Pancreas (tissue), 10 donors: ENCODE measurements around the gene ITFG1. TPM values are rescaled to one million over a fixed set of nuclear protein-coding genes. Genes with fewer than 3 reads are reported as not detected.

Experiments
- ATAC-seq, 4 donors: fragments of 200-7000 bp; cut with Tn5 transposase; one replicate each; pipeline versions ENCODE4 v1.8.0 to v1.9.1; 2020; ENCODE audit warnings: mild to moderate bottlenecking in 4 of 4, moderate library complexity in 4 of 4
- DNase-seq, 6 donors: peaks; one replicate each; pipeline ENCODE4 v3.0.0-alpha.2; 2020
- FAIRE-seq: peaks from 2 replicates; lab custom pipeline; 2012; peaks lifted over from hg19 to GRCh38; lab: Jason Lieb, UNC
- H3K27ac ChIP-seq, 4 donors: fragments of 200-600 bp; sonication (generic); 1 replicate in 3 of 4; 2 replicates in 1 of 4; pipeline versions ENCODE4 v1.5.0 to v1.8.0; 2020
- H3K27me3 ChIP-seq, 4 donors: fragments of 200-600 bp; one replicate each; pipeline ENCODE4 v1.8.0; 2021
- H3K36me3 ChIP-seq, 3 donors: fragments of 200-600 bp; sonication (generic) in 1 of 3; one replicate each; pipeline versions ENCODE4 v1.5.0 to v1.8.0; 2020 to 2021
- H3K4me1 ChIP-seq, 3 donors: fragments of 200-600 bp; one replicate each; pipeline ENCODE4 v1.8.0; 2021
- H3K4me3 ChIP-seq, 4 donors: fragments of 200-600 bp; sonication (generic) in 2 of 4; one replicate each; pipeline versions ENCODE4 v1.5.0 to v1.8.0; 2020 to 2021
- H3K9me3 ChIP-seq, 4 donors: fragments of 200-600 bp; one replicate each; pipeline ENCODE4 v1.8.0; 2021
- CTCF ChIP-seq, 4 donors: fragments of 200-600 bp; sonication (generic) in 3 of 4; IDR thresholded peaks; one replicate each; pipeline versions ENCODE4 v1.5.0 to v1.8.0; 2021; ENCODE audit warnings: antibody characterized with exemption in 4 of 4
- WGBS, 2 donors: extraction: QIAGEN DNeasy Blood & Tissue Kit; methylation state at CpG; one replicate each; pipeline ENCODE4 v1.1.7; 2013; 5-methylcytosine and 5-hydroxymethylcytosine counted together
- intact Hi-C, 3 donors: fragments of 100-400 bp; cut with DNase I; formaldehyde crosslinking; loops; one replicate each; pipeline versions ENCODE4 v1.11.1 to v1.14.2; 2022
- polyA plus RNA-seq, 2 donors: library from polyadenylated mRNA; stranded (reverse); fragments of 200-250 nt; gene quantifications; one replicate each; pipeline ENCODE4 v1.2.3, GENCODE V29; 2013
- total RNA-seq, 6 donors: library from RNA; stranded (reverse); fragmentation: NEBNext Ultra II Directional in 4 of 6; extraction: Animal tissue kit (Norgen Biotek cat#: 25700) in 4 of 6; gene quantifications; one replicate each; pipeline versions ENCODE4 v1.2.1 to v1.2.4, GENCODE V29; 2021 to 2023
- donor health status: healthy with polysubstance abuse.
- donor health status: DM: no; HTN: no; CAD: no; lungs with moderate emphysema.
- donor health status: DM: no; HTN: no; CAD: no.
- donor health status: control.
- donor health status: control.
- donor health status: Bipolar disorder and iron deficiency.
- donor health status: DM: yes; HTN: yes; CAD: no.
- donor health status: DM: no; HTN: no; CAD: no.
- donor health status: DM: no; HTN: no; CAD: no.
- donor health status: DM: yes; HTN: yes; CAD: no.

ITFG1 gene
- total and polyA plus RNA-seq, 8 donors: 5.9 to 33.9 (median 21.2) TPM

DNA sequence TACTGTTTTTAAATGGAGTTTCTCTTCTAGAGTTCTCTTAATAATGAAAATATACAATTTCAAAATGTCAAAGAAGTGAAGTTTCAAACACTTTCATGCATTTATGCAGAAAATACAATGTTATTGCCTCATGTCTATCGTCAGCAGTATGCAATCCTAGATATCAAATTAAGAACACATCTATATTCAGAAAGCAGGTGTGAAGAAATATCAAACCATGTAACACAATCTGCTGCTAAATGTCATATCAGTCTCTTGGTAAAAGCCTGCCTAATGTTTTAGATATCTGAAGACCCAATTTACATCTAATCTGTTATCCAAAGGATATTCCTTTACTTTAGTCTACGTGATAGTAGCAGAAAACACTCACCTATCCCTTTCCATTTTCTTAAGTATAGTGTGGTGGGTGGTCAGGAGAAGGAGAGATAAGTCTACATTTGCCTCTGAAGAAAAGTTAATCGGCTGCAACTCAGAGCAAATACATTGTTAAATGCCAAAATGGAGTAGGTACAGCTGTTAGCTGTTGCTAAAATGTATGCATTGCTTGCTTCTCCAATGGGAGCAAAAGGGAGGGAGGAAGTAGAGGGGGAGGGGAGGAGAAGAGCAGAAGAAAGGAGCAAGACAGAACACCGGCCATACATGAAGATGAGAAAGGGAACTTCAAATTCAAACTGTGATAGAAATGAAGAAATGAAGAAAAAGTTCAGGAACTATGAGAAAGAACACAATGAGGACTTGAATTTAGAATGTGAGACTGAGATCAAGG lies 64.9 kb downstream of the ITFG1 start:
- DNase-seq (no peak), ATAC-seq (no peak), FAIRE-seq (no peak)
- Histone ChIP-seq H3K27me3 (no peaks in the 10 kb centered on the region), H3K36me3 (no peaks in the 10 kb centered on the region), H3K4me3 (no peak overlapping the region), H3K27ac (no peak overlapping the region), H3K9me3 (no peaks in the 10 kb centered on the region), H3K4me1 (no peaks in the 10 kb centered on the region)
- no peak for TF ChIP-seq CTCF (IDR thresholded peaks at IDR 0.05)
- intact Hi-C loops: no loop called here
- 90 to 91% methylated on average over 4 of the region's 4 CpGs for WGBS, 2 donors

DNA sequence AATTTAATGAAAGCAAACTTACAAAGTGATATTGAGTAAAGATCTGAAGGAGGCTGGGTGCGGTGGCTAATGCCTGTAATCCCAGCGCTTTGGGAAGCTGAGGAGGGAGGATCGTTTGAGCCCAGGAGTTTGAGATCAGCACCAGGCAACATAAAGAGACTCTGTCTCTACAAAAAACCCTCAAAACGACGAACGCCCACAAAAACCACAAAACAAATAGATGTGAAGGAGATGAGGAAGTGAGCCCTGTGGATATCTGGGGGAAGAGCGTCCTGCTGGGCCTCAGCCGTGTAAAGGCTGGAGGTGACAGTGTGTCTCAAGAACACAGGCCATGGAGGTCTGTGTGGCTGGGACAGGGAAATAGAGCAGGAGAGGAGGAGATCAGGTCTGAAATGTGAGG lies 68.8 kb downstream of the ITFG1 start:
- no peak for TF ChIP-seq CTCF (IDR thresholded peaks at IDR 0.05)
- ATAC-seq (peak in 2 of 4 donors; percentile 34 to 56), DNase-seq (no peak), FAIRE-seq (no peak)
- H3K4me1 ChIP-seq: no peaks in the 10 kb centered on the region
- H3K4me3 ChIP-seq: no peak overlapping the region
- H3K9me3 ChIP-seq: no peaks in the 10 kb centered on the region
- no peak overlapping the region for H3K27ac ChIP-seq
- intact Hi-C loops: no loop called here
- H3K36me3 ChIP-seq: no peaks in the 10 kb centered on the region
- H3K27me3 ChIP-seq: no peaks in the 10 kb centered on the region
- 81 to 82% methylated on average over 8 of the region's 8 CpGs for WGBS, 2 donors

DNA sequence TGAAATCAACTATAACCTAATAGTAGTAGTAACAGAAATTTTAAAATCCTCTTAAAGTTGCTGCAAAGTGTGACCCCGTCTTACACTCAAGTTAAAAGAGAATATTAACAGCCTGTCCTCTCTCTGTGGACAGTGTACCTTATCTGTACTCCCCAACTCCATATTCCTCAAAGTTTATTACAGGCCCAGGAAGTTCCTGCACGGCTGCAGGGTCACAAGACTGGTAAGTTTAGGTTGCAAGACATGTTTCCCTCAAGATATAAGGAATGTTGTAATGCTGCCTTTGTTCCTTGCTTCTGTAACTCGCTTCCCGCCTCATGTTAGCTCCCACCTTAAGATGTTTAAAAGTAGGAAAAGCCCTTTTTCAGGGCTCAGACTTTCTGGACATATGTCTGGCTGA lies 72.2 kb downstream of the ITFG1 start:
- intact Hi-C loops: no loop called here
- no peak for DNase-seq
- no peak overlapping the region for H3K27ac ChIP-seq

DNA sequence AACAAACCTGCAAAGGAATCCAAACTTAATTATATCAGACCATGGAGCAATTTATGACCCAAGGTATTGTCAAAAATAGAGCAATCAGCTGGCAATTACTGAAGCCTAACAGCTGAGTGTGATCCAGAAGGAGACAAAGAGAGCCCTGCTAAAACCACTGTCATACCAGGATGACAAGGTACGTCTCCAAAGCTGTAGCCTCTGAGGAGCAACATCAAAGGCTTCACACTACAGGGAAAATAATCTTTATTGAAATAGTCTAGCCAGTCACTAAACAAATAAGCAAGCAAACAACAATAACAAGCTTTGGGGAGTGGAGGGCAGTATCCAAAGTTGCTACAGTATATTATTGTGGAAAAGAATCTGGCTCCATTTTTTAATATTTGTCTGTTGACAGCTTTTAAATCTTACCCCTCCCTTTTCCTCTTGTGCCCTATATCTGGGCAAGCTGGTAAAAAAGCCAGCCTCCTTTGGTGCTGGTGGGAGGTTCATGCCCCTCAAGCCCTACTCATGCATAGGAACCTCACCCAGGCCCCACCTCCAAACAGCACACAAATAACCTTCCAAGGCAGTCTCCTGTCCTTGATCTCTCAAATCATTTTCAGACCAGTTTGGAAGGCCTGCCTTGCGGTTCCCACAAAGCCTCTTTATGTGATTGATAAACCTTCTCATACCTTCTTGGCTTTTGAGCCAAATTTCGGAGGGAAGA lies 73.7 kb downstream of the ITFG1 start:
- FAIRE-seq: no peak
- WGBS, 2 donors: 88 to 97% methylated on average over 3 of the region's 3 CpGs

More for the DNA sequence above, 72.2 kb downstream of the ITFG1 start:
- no peak for ATAC-seq
- no peaks in the 10 kb centered on the region for H3K36me3 ChIP-seq
- no peak for TF ChIP-seq CTCF (IDR thresholded peaks at IDR 0.05)
- no peaks in the 10 kb centered on the region for H3K4me1 ChIP-seq
- H3K27me3 ChIP-seq: no peaks in the 10 kb centered on the region
- no peaks in the 10 kb centered on the region for H3K9me3 ChIP-seq
- no peak overlapping the region for H3K4me3 ChIP-seq
- WGBS, 2 donors: 90 to 92% methylated on average over 4 of the region's 4 CpGs
- no peak for FAIRE-seq

More for the DNA sequence above, 73.7 kb downstream of the ITFG1 start:
- DNase-seq (no peak), ATAC-seq (no peak)
- Histone ChIP-seq H3K9me3 (no peaks in the 10 kb centered on the region), H3K36me3 (no peaks in the 10 kb centered on the region), H3K4me3 (no peak overlapping the region), H3K27me3 (no peaks in the 10 kb centered on the region), H3K27ac (no peak overlapping the region), H3K4me1 (no peaks in the 10 kb centered on the region)
- intact Hi-C loops: no loop called here
- TF ChIP-seq CTCF (IDR thresholded peaks at IDR 0.05): no peak
